ENCODE measurements around the gene STAMBP. TPM values are rescaled to one million over a fixed set of nuclear protein-coding genes. Genes with fewer than 3 reads are reported as not detected.

The STAMBP gene
- polyA plus RNA-seq, 3 donors: 26.0 to 40.8 (median 40.7) TPM

DNA sequence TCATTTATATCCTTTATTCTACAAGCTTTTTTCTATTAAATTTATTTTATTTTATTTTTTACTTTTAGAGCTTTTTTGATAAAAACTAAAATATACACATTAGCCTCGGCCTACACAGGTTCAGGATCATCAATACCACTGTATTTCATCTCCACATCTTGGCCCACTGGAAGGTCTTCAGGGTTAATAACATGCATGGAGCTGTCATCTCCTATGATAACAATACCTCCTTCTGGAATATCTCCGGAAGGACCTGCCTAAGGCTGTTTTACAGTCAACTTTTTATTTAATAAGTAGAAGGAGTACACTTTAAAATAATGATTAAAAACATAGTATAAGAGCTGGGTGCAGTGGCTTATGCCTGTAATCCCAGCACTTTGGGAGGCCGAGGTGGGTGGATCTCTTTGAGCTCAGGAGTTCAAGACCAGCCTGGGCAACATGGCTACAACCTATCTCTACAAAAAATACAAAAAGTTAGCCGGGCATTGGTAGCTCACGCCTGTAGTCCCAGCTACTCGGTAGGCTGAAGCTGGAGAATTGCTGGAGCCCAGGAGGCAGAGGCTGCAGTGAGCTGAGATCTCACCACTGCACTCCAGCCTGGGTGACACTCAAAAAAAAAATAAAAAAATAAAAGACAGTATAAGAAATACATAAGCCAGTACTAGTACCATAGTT is 82.2 kb downstream of the STAMBP start:
- H3K9ac ChIP-seq (ENCODE audit: insufficient read depth, low read length, poor library complexity, severe bottlenecking): no peak overlapping the region
- Mint-ChIP-seq H3K27me3 (ENCODE audit: low read depth in 3 of 3) (peaks cover 0 to 1% (median 1%) of the 10 kb centered on the region in 3 donors), H3K4me3 (no peak overlapping the region), H3K36me3 (no peaks in the 10 kb centered on the region), H3K9me3 (no peaks in the 10 kb centered on the region), H3K27ac (no peak overlapping the region), H3K4me1 (peaks cover 21% of the 10 kb centered on the region)
- H3K79me2 ChIP-seq (ENCODE audit: insufficient read depth, low read length): no peaks in the 10 kb centered on the region
- H3K9me3 ChIP-seq (replicated peaks in 1 of 2; ENCODE audit: control insufficient read depth in 1 of 2, insufficient read depth in 1 of 2, low read length in 2 of 2): no peaks in the 10 kb centered on the region
- no peak overlapping the region for H3K4me3 ChIP-seq (replicated peaks in 1 of 3; ENCODE audit: low read depth in 2 of 3, low read length in 3 of 3)
- WGBS (ENCODE audit: insufficient coverage): no CpG with 5 or more reads among the region's 6 CpGs
- intact Hi-C loops (cut with micrococcal nuclease): no loop called here
- TF ChIP-seq, protein P1, sequence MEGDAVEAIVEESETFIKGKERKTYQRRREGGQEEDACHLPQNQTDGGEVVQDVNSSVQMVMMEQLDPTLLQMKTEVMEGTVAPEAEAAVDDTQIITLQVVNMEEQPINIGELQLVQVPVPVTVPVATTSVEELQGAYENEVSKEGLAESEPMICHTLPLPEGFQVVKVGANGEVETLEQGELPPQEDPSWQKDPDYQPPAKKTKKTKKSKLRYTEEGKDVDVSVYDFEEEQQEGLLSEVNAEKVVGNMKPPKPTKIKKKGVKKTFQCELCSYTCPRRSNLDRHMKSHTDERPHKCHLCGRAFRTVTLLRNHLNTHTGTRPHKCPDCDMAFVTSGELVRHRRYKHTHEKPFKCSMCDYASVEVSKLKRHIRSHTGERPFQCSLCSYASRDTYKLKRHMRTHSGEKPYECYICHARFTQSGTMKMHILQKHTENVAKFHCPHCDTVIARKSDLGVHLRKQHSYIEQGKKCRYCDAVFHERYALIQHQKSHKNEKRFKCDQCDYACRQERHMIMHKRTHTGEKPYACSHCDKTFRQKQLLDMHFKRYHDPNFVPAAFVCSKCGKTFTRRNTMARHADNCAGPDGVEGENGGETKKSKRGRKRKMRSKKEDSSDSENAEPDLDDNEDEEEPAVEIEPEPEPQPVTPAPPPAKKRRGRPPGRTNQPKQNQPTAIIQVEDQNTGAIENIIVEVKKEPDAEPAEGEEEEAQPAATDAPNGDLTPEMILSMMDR (IDR thresholded peaks at IDR 0.05): no peak
- H3K27me3 ChIP-seq (ENCODE audit: control insufficient read depth in 2 of 2, insufficient read depth in 2 of 2, low read length in 2 of 2): no peaks in the 10 kb centered on the region
- no peaks in the 10 kb centered on the region for H3K36me3 ChIP-seq (replicated peaks in 1 of 2; ENCODE audit: control insufficient read depth in 1 of 2, insufficient read depth in 2 of 2, low read length in 2 of 2)
- no peak for DNase-seq
- no peak overlapping the region for H3K4me2 ChIP-seq (replicated peaks; ENCODE audit: extremely low read depth, low read length, poor library complexity, severe bottlenecking)
- H3K4me1 ChIP-seq (ENCODE audit: control insufficient read depth in 1 of 2, insufficient read depth in 2 of 2, low read length in 2 of 2): peaks cover 13 to 14% of the 10 kb centered on the region in 2 donors
- H2AFZ ChIP-seq (ENCODE audit: insufficient read depth, low read depth, low read length, poor library complexity, severe bottlenecking): no peak overlapping the region
- H3K27ac ChIP-seq (ENCODE audit: low read depth in 1 of 2, low read length in 2 of 2): no peak overlapping the region
- no peaks in the 10 kb centered on the region for H4K20me1 ChIP-seq (ENCODE audit: insufficient read depth, low read length)

DNA sequence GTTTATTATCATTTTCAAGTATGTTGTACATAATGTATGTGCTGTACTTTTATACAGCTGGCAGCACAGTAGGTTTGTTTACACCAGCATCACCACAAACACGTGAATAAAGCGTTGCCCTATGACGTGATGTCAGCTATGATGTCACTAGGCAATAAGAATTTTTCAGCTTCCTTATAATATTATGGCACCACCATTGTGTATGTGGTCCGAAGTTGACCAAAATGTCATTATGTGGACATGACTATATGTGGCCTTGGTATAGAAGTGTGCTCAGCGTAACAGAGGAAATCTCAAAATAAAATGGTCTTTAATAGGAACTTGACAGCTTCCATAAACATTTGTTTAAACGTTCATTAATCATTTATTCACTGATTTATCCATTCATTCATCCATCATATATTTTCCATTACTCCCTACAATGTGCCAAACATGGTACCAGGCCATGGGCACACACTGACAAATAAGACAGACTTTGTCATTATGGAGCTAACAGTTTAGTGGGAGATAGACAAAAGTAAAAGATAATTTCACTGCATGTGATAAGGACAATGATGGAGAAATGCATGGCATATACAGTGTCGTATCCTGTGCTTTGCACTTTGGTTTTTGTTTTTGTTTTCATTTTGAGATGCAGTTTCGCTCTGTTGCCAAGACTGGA is 82.9 kb downstream of the STAMBP start:
- Mint-ChIP-seq H3K36me3 (no peaks in the 10 kb centered on the region), H3K4me1 (peaks cover 21% of the 10 kb centered on the region), H3K27ac (no peak overlapping the region), H3K9me3 (no peaks in the 10 kb centered on the region), H3K4me3 (no peak overlapping the region), H3K27me3 (ENCODE audit: low read depth in 3 of 3) (peaks cover 0 to 1% (median 1%) of the 10 kb centered on the region in 3 donors)
- Histone ChIP-seq H4K20me1 (ENCODE audit: insufficient read depth, low read length) (no peaks in the 10 kb centered on the region), H3K4me3 (replicated peaks in 1 of 3; ENCODE audit: low read depth in 2 of 3, low read length in 3 of 3) (no peak overlapping the region), H3K4me1 (ENCODE audit: control insufficient read depth in 1 of 2, insufficient read depth in 2 of 2, low read length in 2 of 2) (peaks cover 13 to 14% of the 10 kb centered on the region in 2 donors), H2AFZ (ENCODE audit: insufficient read depth, low read depth, low read length, poor library complexity, severe bottlenecking) (no peak overlapping the region), H3K4me2 (replicated peaks; ENCODE audit: extremely low read depth, low read length, poor library complexity, severe bottlenecking) (no peak overlapping the region), H3K9me3 (replicated peaks in 1 of 2; ENCODE audit: control insufficient read depth in 1 of 2, insufficient read depth in 1 of 2, low read length in 2 of 2) (no peaks in the 10 kb centered on the region), H3K9ac (ENCODE audit: insufficient read depth, low read length, poor library complexity, severe bottlenecking) (no peak overlapping the region), H3K36me3 (replicated peaks in 1 of 2; ENCODE audit: control insufficient read depth in 1 of 2, insufficient read depth in 2 of 2, low read length in 2 of 2) (no peaks in the 10 kb centered on the region), H3K79me2 (ENCODE audit: insufficient read depth, low read length) (no peaks in the 10 kb centered on the region), H3K27me3 (ENCODE audit: control insufficient read depth in 2 of 2, insufficient read depth in 2 of 2, low read length in 2 of 2) (no peaks in the 10 kb centered on the region), H3K27ac (ENCODE audit: low read depth in 1 of 2, low read length in 2 of 2) (no peak overlapping the region)
- TF ChIP-seq, protein P1 (IDR thresholded peaks at IDR 0.05): no peak
- intact Hi-C loops (cut with micrococcal nuclease): no loop called here
- DNase-seq: no peak
- WGBS (ENCODE audit: insufficient coverage): 100% methylated on average over 1 of the region's 8 CpGs
